Measurements from ENCODE around the gene CRIP1.

DNA sequence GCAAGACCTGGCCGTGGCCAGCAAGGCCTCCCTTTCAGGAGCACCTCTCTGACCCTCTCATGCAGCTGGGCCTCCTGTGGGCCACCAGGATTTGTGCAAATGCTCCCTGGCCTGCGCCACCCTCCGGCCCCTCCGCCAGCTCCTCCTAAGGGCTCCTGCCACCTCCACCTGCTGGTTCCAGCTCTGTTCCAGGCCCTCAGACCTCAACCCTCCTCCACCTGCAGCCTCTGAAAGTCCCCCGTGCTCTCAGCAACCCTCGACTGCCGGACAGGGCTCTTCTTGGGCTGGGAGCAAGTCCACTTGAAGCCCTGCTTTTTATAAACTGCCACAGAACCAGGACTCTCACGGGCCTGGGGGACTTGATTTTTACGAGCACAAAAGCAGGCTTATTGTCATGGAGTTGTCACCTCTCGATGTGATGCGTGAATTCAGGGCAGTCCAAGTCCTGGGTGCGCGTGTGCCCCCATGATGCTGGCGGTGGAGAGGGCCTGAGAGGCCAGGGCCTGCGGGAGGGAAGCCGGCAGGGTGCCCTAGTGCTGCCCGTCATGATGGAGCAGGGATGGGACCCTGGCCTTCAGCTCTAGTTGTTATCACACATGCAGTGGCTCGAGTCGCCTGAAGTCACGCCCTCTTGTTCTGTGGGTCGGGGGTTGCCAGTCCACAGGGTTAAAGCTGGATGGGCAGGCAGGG lies 13.5 kb downstream of the CRIP1 start:
- TF ChIP-seq, protein P1, sequence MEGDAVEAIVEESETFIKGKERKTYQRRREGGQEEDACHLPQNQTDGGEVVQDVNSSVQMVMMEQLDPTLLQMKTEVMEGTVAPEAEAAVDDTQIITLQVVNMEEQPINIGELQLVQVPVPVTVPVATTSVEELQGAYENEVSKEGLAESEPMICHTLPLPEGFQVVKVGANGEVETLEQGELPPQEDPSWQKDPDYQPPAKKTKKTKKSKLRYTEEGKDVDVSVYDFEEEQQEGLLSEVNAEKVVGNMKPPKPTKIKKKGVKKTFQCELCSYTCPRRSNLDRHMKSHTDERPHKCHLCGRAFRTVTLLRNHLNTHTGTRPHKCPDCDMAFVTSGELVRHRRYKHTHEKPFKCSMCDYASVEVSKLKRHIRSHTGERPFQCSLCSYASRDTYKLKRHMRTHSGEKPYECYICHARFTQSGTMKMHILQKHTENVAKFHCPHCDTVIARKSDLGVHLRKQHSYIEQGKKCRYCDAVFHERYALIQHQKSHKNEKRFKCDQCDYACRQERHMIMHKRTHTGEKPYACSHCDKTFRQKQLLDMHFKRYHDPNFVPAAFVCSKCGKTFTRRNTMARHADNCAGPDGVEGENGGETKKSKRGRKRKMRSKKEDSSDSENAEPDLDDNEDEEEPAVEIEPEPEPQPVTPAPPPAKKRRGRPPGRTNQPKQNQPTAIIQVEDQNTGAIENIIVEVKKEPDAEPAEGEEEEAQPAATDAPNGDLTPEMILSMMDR (IDR thresholded peaks at IDR 0.05; ENCODE audit: low read length) = no peak
- no peak for TF ChIP-seq EZH2 (optimal IDR thresholded peaks at IDR 0.05; ENCODE audit: low read depth, low read length)
- TF ChIP-seq EZH2phosphoT487 (IDR thresholded peaks at IDR 0.05; ENCODE audit: low read length) = no peak

Measured in MM.1S (cell line).